ENCODE data around the gene PPA1.
"Not testable (repeated sequence)": the region's sequence is repeated elsewhere in the genome, so short reads cannot be mapped to it uniquely, and the experiment has no call there.

PPA1 gene

GRCh38 chr10:70254778-70255328 lies 21.6 kb upstream of the PPA1 start:
- DNase-seq: no peak

- no peak for DNase-seq
Observed at GRCh38 chr10:70253878-70254765, 20.9 kb upstream of the PPA1 start.

GRCh38 chr10:70250961-70251680 lies 17.9 kb upstream of the PPA1 start:
- no peak for DNase-seq

- no peak for DNase-seq
Observed at GRCh38 chr10:70247360-70247759, 14.1 kb upstream of the PPA1 start.

GRCh38 chr10:70241081-70241480 lies 7.9 kb upstream of the PPA1 start:
- DNase-seq: no peak

GRCh38 chr10:70239986-70240385 lies 6.8 kb upstream of the PPA1 start:
- DNase-seq: not testable (repeated sequence)

- not testable (repeated sequence) for DNase-seq
Observed at GRCh38 chr10:70239077-70239976, 6.1 kb upstream of the PPA1 start.

GRCh38 chr10:70237958-70238536 lies 4.8 kb upstream of the PPA1 start:
- not testable (repeated sequence) for DNase-seq

- no peak for DNase-seq
Observed at GRCh38 chr10:70234668-70235447, 1.6 kb upstream of the PPA1 start.

GRCh38 chr10:70233939-70234300 lies 691 bp upstream of the PPA1 start:
- peak; percentile 26 for DNase-seq

- no peak for DNase-seq
Observed at GRCh38 chr10:70232859-70233108, 445 bp downstream of the PPA1 start.

- no peak for DNase-seq
Observed at GRCh38 chr10:70232155-70232858, 922 bp downstream of the PPA1 start.

GRCh38 chr10:70228491-70228890 lies 4.7 kb downstream of the PPA1 start:
- no peak for DNase-seq

- DNase-seq: no peak
Observed at GRCh38 chr10:70227548-70228320, 5.5 kb downstream of the PPA1 start.

- no peak for DNase-seq
Observed at GRCh38 chr10:70223728-70224127, 9.5 kb downstream of the PPA1 start.

- DNase-seq: not testable (repeated sequence)
Observed at GRCh38 chr10:70222811-70223447, 10.3 kb downstream of the PPA1 start.

GRCh38 chr10:70222340-70222794 lies 10.9 kb downstream of the PPA1 start:
- DNase-seq: no peak

- no peak for DNase-seq
Observed at GRCh38 chr10:70221030-70221429, 12.2 kb downstream of the PPA1 start.

GRCh38 chr10:70212879-70213278 lies 20.4 kb downstream of the PPA1 start:
- DNase-seq: no peak

- no peak for DNase-seq
Observed at GRCh38 chr10:70212277-70212676, 21.0 kb downstream of the PPA1 start.
